Effector memory CD8-positive, alpha-beta T cell (primary cell): Measurements from ENCODE around the gene MCEMP1.
A peak's percentile ranks its signal among the peaks of the same experiment; 100 is the strongest.
"Not testable (repeated sequence)": the region's sequence is repeated elsewhere in the genome, so short reads cannot be mapped to it uniquely, and the experiment has no call there.

Experiments
- ATAC-seq: fragments of 150-1000 bp; cut with Tn5 transposase; replicated peaks from 2 replicates; pipeline ENCODE4 v1.10.0; 2021; ENCODE audit warnings: mild to moderate bottlenecking, moderate library complexity
- DNase-seq, 3 experiments: peaks; one replicate each; pipeline ENCODE4 v3.0.0; 2021
- H3K27ac Mint-ChIP-seq, 2 donors: one replicate each; pipeline ENCODE4 v1.8.0; 2022; ENCODE audit warnings: mild to moderate bottlenecking in 2 of 2, mixed read lengths in 2 of 2, moderate library complexity in 2 of 2
- H3K27me3 Mint-ChIP-seq, 2 donors: one replicate each; pipeline ENCODE4 v1.8.0; 2022; ENCODE audit warnings: mixed read lengths in 2 of 2
- H3K36me3 Mint-ChIP-seq: one replicate; pipeline ENCODE4 v1.8.0; 2022; ENCODE audit warnings: mild to moderate bottlenecking, moderate library complexity, mixed read lengths; ENCODE audit not compliant: insufficient read depth
- H3K4me1 Mint-ChIP-seq, 2 donors: one replicate each; pipeline ENCODE4 v1.8.0; 2022; ENCODE audit warnings: low read depth in 2 of 2, mixed read lengths in 2 of 2
- H3K4me3 Mint-ChIP-seq, 2 donors: one replicate each; pipeline ENCODE4 v1.8.0; 2022; ENCODE audit warnings: mild to moderate bottlenecking in 2 of 2, mixed read lengths in 2 of 2, moderate library complexity in 2 of 2
- H3K9me3 Mint-ChIP-seq, 2 donors: one replicate each; pipeline ENCODE4 v1.8.0; 2022; ENCODE audit warnings: mixed read lengths in 2 of 2

Gene MCEMP1

DNA sequence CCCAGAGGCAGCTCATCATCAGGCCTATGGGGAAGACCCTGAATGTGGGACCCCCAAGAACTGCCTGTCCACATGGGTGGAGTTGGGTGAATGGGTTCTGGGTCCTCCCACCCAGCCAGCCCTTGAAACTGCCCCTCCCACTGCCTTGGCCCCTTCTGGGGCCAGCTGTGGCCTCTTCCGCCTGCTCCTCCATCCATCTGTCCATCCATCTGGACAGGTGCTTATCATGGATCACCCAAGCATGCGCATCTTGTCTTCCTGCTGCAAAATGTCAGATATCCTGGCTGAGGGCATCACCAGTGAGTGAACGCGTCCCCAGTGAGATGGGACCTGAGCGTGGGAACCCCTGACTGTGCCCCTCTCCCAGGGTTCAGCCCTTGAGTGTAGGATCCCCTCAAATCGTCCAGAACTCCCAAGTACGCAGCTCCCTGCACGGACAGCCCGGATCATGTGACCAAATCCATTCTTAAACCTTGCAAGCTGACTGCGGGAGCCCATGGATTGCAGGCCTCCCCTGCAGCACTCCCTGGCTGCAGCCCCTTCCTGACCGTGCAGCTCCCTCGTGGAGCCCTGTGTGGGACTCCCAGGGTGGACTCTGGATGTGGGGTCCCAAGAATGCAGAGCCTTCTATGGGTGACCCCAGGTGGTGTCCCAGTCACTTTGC lies 38.0 kb upstream of the MCEMP1 start:
- peak overlapping the region in 1 of 2 donors; percentile 65 for H3K27ac Mint-ChIP-seq
- no peak for ATAC-seq

DNA sequence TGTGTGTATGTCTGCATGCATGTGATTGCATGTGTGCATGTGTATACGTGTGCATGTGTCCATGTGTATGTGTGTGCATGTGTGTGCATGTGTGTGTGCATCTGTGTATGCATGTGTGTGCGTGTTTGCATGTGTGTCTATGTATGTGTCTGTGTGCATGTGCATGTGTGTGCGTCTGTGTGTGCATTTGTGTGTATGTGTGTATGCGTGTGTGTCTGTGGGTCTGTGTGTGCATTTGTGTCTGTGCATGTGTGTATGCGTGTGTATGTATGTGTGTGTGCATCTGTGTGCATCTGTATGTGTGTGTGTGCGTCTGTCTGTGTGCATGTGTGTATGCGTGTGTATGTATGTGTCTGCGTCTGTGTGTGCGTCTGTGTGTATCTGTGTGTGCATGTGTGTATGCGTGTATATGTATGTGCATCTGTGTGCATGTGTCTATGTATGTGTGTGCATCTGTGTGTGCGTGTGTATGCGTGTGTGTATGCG lies 37.0 kb upstream of the MCEMP1 start:
- DNase-seq = no peak
- peak overlapping the region in 1 of 2 donors; percentile 10 for H3K4me3 Mint-ChIP-seq
- H3K9me3 Mint-ChIP-seq = no peaks in the 10 kb centered on the region
- peaks cover 20 to 30% of the 10 kb centered on the region in 2 donors for H3K4me1 Mint-ChIP-seq
- H3K27me3 Mint-ChIP-seq = no peaks in the 10 kb centered on the region
- ATAC-seq = no peak
- H3K36me3 Mint-ChIP-seq = peaks cover 29% of the 10 kb centered on the region
- H3K27ac Mint-ChIP-seq = peak overlapping the region; percentile 13 to 65

More for the DNA sequence above, 38.0 kb upstream of the MCEMP1 start:
- Mint-ChIP-seq H3K36me3 (peaks cover 26% of the 10 kb centered on the region), H3K27me3 (no peaks in the 10 kb centered on the region), H3K9me3 (no peaks in the 10 kb centered on the region), H3K4me1 (peaks cover 23 to 30% of the 10 kb centered on the region in 2 donors), H3K4me3 (peak overlapping the region in 1 of 2 donors; percentile 83)
- no peak for DNase-seq

DNA sequence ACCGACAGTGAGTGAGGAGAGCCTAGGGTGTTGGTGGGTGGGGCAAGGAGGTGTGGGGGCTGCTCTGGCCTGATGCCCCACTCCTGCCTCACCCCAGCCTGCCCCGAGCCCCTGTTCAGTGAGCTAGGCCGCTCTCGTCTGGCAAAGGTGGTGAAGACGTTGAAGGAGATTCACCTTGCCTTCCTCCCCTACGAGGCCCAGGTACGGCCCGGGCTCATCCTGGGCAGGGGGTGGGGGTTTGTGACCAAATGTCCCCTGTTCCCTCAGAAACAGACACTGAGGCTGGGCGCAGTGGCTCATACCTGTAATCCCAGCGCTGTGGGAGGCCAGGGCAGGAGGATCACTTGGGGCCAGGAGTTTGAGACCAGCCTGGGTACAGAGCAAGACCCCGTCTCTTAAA lies 36.1 kb upstream of the MCEMP1 start:
- H3K27ac Mint-ChIP-seq = no peak overlapping the region
- no peaks in the 10 kb centered on the region for H3K9me3 Mint-ChIP-seq
- H3K36me3 Mint-ChIP-seq = peaks cover 30% of the 10 kb centered on the region

GRCh38 chr19:7641290-7642276 lies 35.3 kb upstream of the MCEMP1 start:
- H3K36me3 Mint-ChIP-seq = peaks cover 28% of the 10 kb centered on the region

More for the DNA sequence above, 36.1 kb upstream of the MCEMP1 start:
- Mint-ChIP-seq H3K4me3 (peak overlapping the region in 1 of 2 donors; percentile 31), H3K4me1 (peaks cover 15 to 30% of the 10 kb centered on the region in 2 donors), H3K27me3 (no peaks in the 10 kb centered on the region)
- no peak for ATAC-seq
- DNase-seq = no peak

GRCh38 chr19:7642295-7643030 lies 34.4 kb upstream of the MCEMP1 start:
- Mint-ChIP-seq H3K27me3 (no peaks in the 10 kb centered on the region), H3K9me3 (no peaks in the 10 kb centered on the region), H3K4me1 (peaks cover 15 to 21% of the 10 kb centered on the region in 2 donors), H3K27ac (no peak overlapping the region), H3K36me3 (peaks cover 20% of the 10 kb centered on the region), H3K4me3 (no peak overlapping the region)
- no peak for DNase-seq
- ATAC-seq = no peak

More at GRCh38 chr19:7641290-7642276, 35.3 kb upstream of the MCEMP1 start:
- Mint-ChIP-seq H3K4me1 (peaks cover 15 to 26% of the 10 kb centered on the region in 2 donors), H3K4me3 (no peak overlapping the region), H3K27me3 (no peaks in the 10 kb centered on the region), H3K27ac (no peak overlapping the region), H3K9me3 (no peaks in the 10 kb centered on the region)
- DNase-seq (no peak), ATAC-seq (no peak)

DNA sequence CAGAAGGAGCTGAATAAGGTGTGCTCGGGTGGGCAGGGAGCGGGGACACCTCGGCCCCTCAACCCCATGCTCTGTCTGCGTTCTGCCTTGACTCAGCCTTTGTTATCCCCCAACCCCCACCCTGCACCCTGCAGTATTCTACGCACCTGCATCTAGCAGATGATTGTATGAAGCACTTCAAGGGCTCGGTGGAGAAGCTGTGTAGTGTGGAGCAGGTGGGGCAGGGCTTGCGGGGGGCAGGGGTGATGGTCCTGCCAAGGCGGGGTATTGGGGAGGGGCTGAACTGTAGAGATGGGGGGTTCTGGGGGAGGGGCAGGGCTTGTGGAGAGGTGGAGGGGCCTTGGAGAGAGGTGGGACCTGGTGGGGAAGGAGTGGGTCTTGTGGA lies 33.9 kb upstream of the MCEMP1 start:
- H3K27ac Mint-ChIP-seq = peak overlapping the region in 1 of 2 donors; percentile 88
- H3K27me3 Mint-ChIP-seq = no peaks in the 10 kb centered on the region
- H3K4me3 Mint-ChIP-seq = no peak overlapping the region
- no peaks in the 10 kb centered on the region for H3K9me3 Mint-ChIP-seq
- ATAC-seq (no peak), DNase-seq (no peak)
- H3K4me1 Mint-ChIP-seq = peaks cover 15 to 17% of the 10 kb centered on the region in 2 donors
- H3K36me3 Mint-ChIP-seq = peaks cover 15% of the 10 kb centered on the region

GRCh38 chr19:7643629-7644549 lies 33.0 kb upstream of the MCEMP1 start:
- Mint-ChIP-seq H3K4me1 (peaks cover 14 to 15% of the 10 kb centered on the region in 2 donors), H3K36me3 (peaks cover 15% of the 10 kb centered on the region), H3K27ac (peak overlapping the region in 1 of 2 donors; percentile 88)
- DNase-seq, H3K27me3 Mint-ChIP-seq, H3K4me3 Mint-ChIP-seq, H3K9me3 Mint-ChIP-seq, ATAC-seq: not testable (repeated sequence)

DNA sequence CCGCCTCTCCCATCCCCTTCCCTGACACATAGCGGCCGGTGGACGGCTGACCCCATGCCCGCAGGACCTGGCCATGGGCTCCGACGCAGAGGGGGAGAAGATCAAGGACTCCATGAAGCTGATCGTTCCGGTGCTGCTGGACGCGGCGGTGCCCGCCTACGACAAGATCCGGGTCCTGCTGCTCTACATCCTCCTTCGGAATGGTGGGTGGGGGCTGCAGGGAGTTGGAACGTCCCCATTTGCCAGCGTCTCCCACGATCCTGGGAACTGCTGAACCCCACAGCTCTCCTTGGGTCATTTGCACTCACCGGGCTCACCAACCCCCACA lies 32.4 kb upstream of the MCEMP1 start:
- Mint-ChIP-seq H3K4me3 (no peak overlapping the region), H3K9me3 (no peaks in the 10 kb centered on the region), H3K36me3 (peaks cover 15% of the 10 kb centered on the region), H3K27ac (no peak overlapping the region), H3K27me3 (no peaks in the 10 kb centered on the region), H3K4me1 (peaks cover 8 to 10% of the 10 kb centered on the region in 2 donors)
- DNase-seq (no peak), ATAC-seq (no peak)

GRCh38 chr19:7645163-7645562 lies 31.7 kb upstream of the MCEMP1 start:
- H3K4me3 Mint-ChIP-seq = no peak overlapping the region
- H3K36me3 Mint-ChIP-seq = peaks cover 15% of the 10 kb centered on the region
- no peak for DNase-seq
- H3K9me3 Mint-ChIP-seq = no peaks in the 10 kb centered on the region
- H3K27ac Mint-ChIP-seq = no peak overlapping the region
- H3K27me3 Mint-ChIP-seq = no peaks in the 10 kb centered on the region
- ATAC-seq = peak; percentile 24
- peaks cover 1 to 3% of the 10 kb centered on the region in 2 donors for H3K4me1 Mint-ChIP-seq

GRCh38 chr19:7645656-7646425 lies 31.0 kb upstream of the MCEMP1 start:
- no peaks in the 10 kb centered on the region for H3K27me3 Mint-ChIP-seq
- DNase-seq = no peak
- H3K9me3 Mint-ChIP-seq = no peaks in the 10 kb centered on the region
- H3K36me3 Mint-ChIP-seq = peaks cover 13% of the 10 kb centered on the region
- H3K27ac Mint-ChIP-seq = peak overlapping the region; percentile 8 to 9
- no peak for ATAC-seq
- no peak overlapping the region for H3K4me3 Mint-ChIP-seq
- H3K4me1 Mint-ChIP-seq = no peaks in the 10 kb centered on the region

DNA sequence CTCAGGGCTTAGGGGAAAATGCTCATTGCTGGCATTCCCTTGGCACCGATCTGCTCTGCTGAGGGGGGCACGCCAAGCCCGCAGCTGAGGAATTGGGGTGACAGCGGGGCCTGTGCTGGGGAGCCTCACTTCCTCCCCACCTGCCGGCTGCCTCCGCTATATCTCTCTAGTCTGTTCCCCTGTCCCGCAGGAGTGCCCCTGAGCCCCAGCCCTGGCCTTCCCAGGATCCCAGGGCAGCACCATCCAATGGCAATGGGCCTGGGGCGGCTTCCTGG lies 30.5 kb upstream of the MCEMP1 start:
- Mint-ChIP-seq H3K27me3 (no peaks in the 10 kb centered on the region), H3K27ac (peak overlapping the region; percentile 8 to 9), H3K36me3 (peaks cover 10% of the 10 kb centered on the region), H3K9me3 (no peaks in the 10 kb centered on the region), H3K4me3 (no peak overlapping the region), H3K4me1 (no peaks in the 10 kb centered on the region)
- ATAC-seq = no peak
- no peak for DNase-seq

- no peak overlapping the region for H3K4me3 Mint-ChIP-seq
- H3K36me3 Mint-ChIP-seq = peaks cover 14% of the 10 kb centered on the region
- H3K4me1 Mint-ChIP-seq = peaks cover 2% of the 10 kb centered on the region in 2 donors
- no peak overlapping the region for H3K27ac Mint-ChIP-seq
- ATAC-seq (no peak), DNase-seq (no peak)
- H3K9me3 Mint-ChIP-seq = no peaks in the 10 kb centered on the region
- no peaks in the 10 kb centered on the region for H3K27me3 Mint-ChIP-seq
These were observed 29.7 kb upstream of the MCEMP1 start for GRCh38 chr19:7647156-7647555.
